Muscle layer of colon (tissue), 2 donors: ENCODE results near the gene TMIGD2.
"Not testable (repeated sequence)": the region's sequence is repeated elsewhere in the genome, so short reads cannot be mapped to it uniquely, and the experiment has no call there.

Source experiments
- H3K27ac ChIP-seq: one replicate; pipeline ENCODE4 v1.7.0; 2013; ENCODE audit warnings: low read depth, mild to moderate bottlenecking, low read length, moderate library complexity
- H3K27me3 ChIP-seq, 2 donors: one replicate each; pipeline ENCODE4 v1.7.0; 2013; ENCODE audit warnings: low read length in 2 of 2, mild to moderate bottlenecking in 2 of 2; ENCODE audit not compliant: insufficient read depth in 2 of 2, control insufficient read depth in 1 of 2
- H3K36me3 ChIP-seq: one replicate; pipeline ENCODE4 v1.7.0; 2013; ENCODE audit warnings: mild to moderate bottlenecking, low read length; ENCODE audit not compliant: insufficient read depth
- H3K4me1 ChIP-seq: one replicate; pipeline ENCODE4 v1.7.0; 2013; ENCODE audit warnings: mild to moderate bottlenecking, low read length; ENCODE audit not compliant: insufficient read depth
- H3K4me3 ChIP-seq, 2 donors: one replicate each; pipeline ENCODE4 v1.7.0; 2013; ENCODE audit warnings: low read length in 2 of 2, low read depth in 1 of 2, mild to moderate bottlenecking in 1 of 2, moderate library complexity in 1 of 2
- H3K9ac ChIP-seq: one replicate; pipeline ENCODE4 v1.7.0; 2013; ENCODE audit warnings: low read length
- H3K9me3 ChIP-seq: one replicate; pipeline ENCODE4 v1.7.0; 2013; ENCODE audit warnings: mild to moderate bottlenecking, low read length
- donor health status: abdominal sarcoma.
- donor health status: Adenocarcinoma of cecum.

TMIGD2 gene

GRCh38 chr19:4256563-4256962 lies 45.6 kb downstream of the TMIGD2 start:
- no peak overlapping the region for H3K27ac ChIP-seq
- H3K36me3 ChIP-seq, result peaks cover 41% of the 10 kb centered on the region
- H3K9me3 ChIP-seq, result no peaks in the 10 kb centered on the region

GRCh38 chr19:4246767-4247593 lies 55.2 kb downstream of the TMIGD2 start, which contains the start of gene YJU2:
YJU2 (plus strand) TSS chr19:4247080; CDS start chr19:4247147, 67 bp downstream.
- no peaks in the 10 kb centered on the region for H3K9me3 ChIP-seq
- H3K9ac ChIP-seq, result peak within 1 kb of the TSS; percentile 57
- no peaks in the 10 kb centered on the region for H3K27me3 ChIP-seq
- H3K36me3 ChIP-seq, result peaks cover 22% of the 10 kb centered on the region
- peak within 1 kb of the TSS; percentile 81 for H3K27ac ChIP-seq
- H3K4me3 ChIP-seq, result peak within 1 kb of the TSS; percentile 62 to 73
- H3K4me1 ChIP-seq, result peaks cover 11% of the 10 kb centered on the region

More at GRCh38 chr19:4256563-4256962, 45.6 kb downstream of the TMIGD2 start:
- Histone ChIP-seq H3K4me1 (no peaks in the 10 kb centered on the region), H3K9ac (no peak overlapping the region), H3K4me3 (no peak overlapping the region), H3K27me3 (no peaks in the 10 kb centered on the region)

- H3K4me1 ChIP-seq, result peaks cover 11% of the 10 kb centered on the region
- not testable (repeated sequence) for H3K9ac ChIP-seq, H3K9me3 ChIP-seq, H3K27me3 ChIP-seq, H3K4me3 ChIP-seq, H3K27ac ChIP-seq
- H3K36me3 ChIP-seq, result peaks cover 12% of the 10 kb centered on the region
Observed at GRCh38 chr19:4245938-4246337, 56.3 kb downstream of the TMIGD2 start.
